HS-5 (cell line): Measurements from ENCODE around the gene PCDHGA3.
"Not testable (repeated sequence)": the region's sequence is repeated elsewhere in the genome, so short reads cannot be mapped to it uniquely, and the experiment has no call there.

Experiments
- DNase-seq: peaks from one replicate; pipeline ENCODE4 v3.0.0-alpha.2; 2012; ENCODE audit warnings: low read depth

PCDHGA3 gene

GRCh38 chr5:141343242-141343952, at the start of gene PCDHGA3:
PCDHGA3 (plus strand) TSS chr5:141343829; CDS start chr5:141344034, 205 bp downstream.
- no peak for DNase-seq

GRCh38 chr5:141298376-141298775, 45.3 kb upstream of the PCDHGA3 start:
- no peak for DNase-seq

- no peak for DNase-seq
Observed at GRCh38 chr5:141303756-141304155, 39.9 kb upstream of the PCDHGA3 start, which contains the start of gene SLC25A2. SLC25A2 (minus strand) TSS chr5:141304049; CDS start chr5:141303865, 184 bp downstream.

GRCh38 chr5:141306630-141307029, 37.0 kb upstream of the PCDHGA3 start:
- no peak for DNase-seq

GRCh38 chr5:141313711-141314110, 29.9 kb upstream of the PCDHGA3 start:
- no peak for DNase-seq

- DNase-seq: not testable (repeated sequence)
Observed at GRCh38 chr5:141316963-141317362, 26.7 kb upstream of the PCDHGA3 start.

GRCh38 chr5:141319202-141319601, 24.4 kb upstream of the PCDHGA3 start:
- DNase-seq: no peak

- DNase-seq: no peak
Observed at GRCh38 chr5:141319699-141320098, 23.9 kb upstream of the PCDHGA3 start.

GRCh38 chr5:141320225-141321169, 23.1 kb upstream of the PCDHGA3 start, which contains the start of gene TAF7:
TAF7 (minus strand) TSS chr5:141320784; CDS start chr5:141320044, 740 bp downstream.
- DNase-seq: peak; percentile 18

GRCh38 chr5:141322261-141322660, 21.4 kb upstream of the PCDHGA3 start:
- DNase-seq: no peak

GRCh38 chr5:141326088-141326854, 17.4 kb upstream of the PCDHGA3 start:
- no peak for DNase-seq

- DNase-seq: no peak
Observed at GRCh38 chr5:141328231-141328630, 15.4 kb upstream of the PCDHGA3 start.

GRCh38 chr5:141330299-141331080, 13.1 kb upstream of the PCDHGA3 start, which contains the start of gene PCDHGA1:
PCDHGA1 (plus strand) TSS chr5:141330514.
- peak; percentile 2 for DNase-seq

GRCh38 chr5:141332571-141332970, 11.1 kb upstream of the PCDHGA3 start:
- DNase-seq: not testable (repeated sequence)

GRCh38 chr5:141338538-141339306, 4.9 kb upstream of the PCDHGA3 start, which contains the start of gene PCDHGA2:
PCDHGA2 (plus strand) TSS chr5:141338760.
- DNase-seq: no peak

- not testable (repeated sequence) for DNase-seq
Observed at GRCh38 chr5:141340781-141341354, 2.8 kb upstream of the PCDHGA3 start.

GRCh38 chr5:141342773-141343172, 856 bp upstream of the PCDHGA3 start:
- DNase-seq: no peak

- DNase-seq: no peak
Observed at GRCh38 chr5:141343953-141344463, 379 bp downstream of the PCDHGA3 start.

GRCh38 chr5:141345327-141345726, 1.7 kb downstream of the PCDHGA3 start:
- no peak for DNase-seq

GRCh38 chr5:141346017-141346416, 2.4 kb downstream of the PCDHGA3 start:
- not testable (repeated sequence) for DNase-seq
